HG03571 (cell line): ENCODE measurements around the gene PRCD.

Experiments used
- ATAC-seq: cut with Tn5 transposase; IDR thresholded peaks from one replicate; pipeline ENCODE4 v1.9.1; 2021; ENCODE audit not compliant: unreplicated experiment

PRCD gene

GRCh38 chr17:76568811-76569221 is 29.0 kb downstream of the PRCD start:
- ATAC-seq, result no peak

GRCh38 chr17:76569607-76570279 is 29.9 kb downstream of the PRCD start:
- ATAC-seq, result no peak

GRCh38 chr17:76570457-76570856 is 30.6 kb downstream of the PRCD start:
- ATAC-seq, result no peak

- ATAC-seq, result no peak
Observed at GRCh38 chr17:76570877-76571471, 31.1 kb downstream of the PRCD start.

- ATAC-seq, result no peak
Observed at GRCh38 chr17:76572201-76572910, 32.5 kb downstream of the PRCD start.

GRCh38 chr17:76573096-76573495 is 33.3 kb downstream of the PRCD start:
- no peak for ATAC-seq

GRCh38 chr17:76574166-76574565 is 34.3 kb downstream of the PRCD start:
- no peak for ATAC-seq

- no peak for ATAC-seq
Observed at GRCh38 chr17:76575570-76575969, 35.7 kb downstream of the PRCD start.

GRCh38 chr17:76576189-76576588 is 36.3 kb downstream of the PRCD start:
- ATAC-seq, result no peak

GRCh38 chr17:76577876-76578275 is 38.0 kb downstream of the PRCD start:
- no peak for ATAC-seq

- ATAC-seq, result no peak
Observed at GRCh38 chr17:76578376-76578775, 38.5 kb downstream of the PRCD start.

- ATAC-seq, result no peak
Observed at GRCh38 chr17:76579281-76579680, 39.4 kb downstream of the PRCD start.

GRCh38 chr17:76581515-76581914 is 41.7 kb downstream of the PRCD start:
- no peak for ATAC-seq

- ATAC-seq, result no peak
Observed at GRCh38 chr17:76582660-76583059, 42.8 kb downstream of the PRCD start.

GRCh38 chr17:76584427-76585032 is 44.7 kb downstream of the PRCD start:
- no peak for ATAC-seq

- ATAC-seq, result no peak
Observed at GRCh38 chr17:76585033-76585648, 45.3 kb downstream of the PRCD start.

GRCh38 chr17:76585649-76586593 is 46.1 kb downstream of the PRCD start, which contains the start of gene ST6GALNAC2:
Gene ST6GALNAC2, minus strand, starts transcription at chr17:76585860. Its CDS starts 52 bp downstream, at chr17:76585808.
- ATAC-seq, result no peak

GRCh38 chr17:76586741-76587487 is 47.1 kb downstream of the PRCD start:
- no peak for ATAC-seq

GRCh38 chr17:76588182-76588581 is 48.3 kb downstream of the PRCD start:
- ATAC-seq, result no peak
